Stimulated activated CD4-positive, alpha-beta T cell treated with anti-CD3 and anti-CD28 coated beads, Interleukin-2, amount 100 ng/mL, for 24 hours (primary cell): Measurements from ENCODE around the gene LTA.
A peak's percentile ranks its signal among the peaks of the same experiment; 100 is the strongest.
"Not testable (repeated sequence)": the region's sequence is repeated elsewhere in the genome, so short reads cannot be mapped to it uniquely, and the experiment has no call there.

Experiments used
- DNase-seq, 2 donors: peaks; one replicate each; pipeline ENCODE4 v3.0.0-alpha.2; 2020

The LTA gene

DNA sequence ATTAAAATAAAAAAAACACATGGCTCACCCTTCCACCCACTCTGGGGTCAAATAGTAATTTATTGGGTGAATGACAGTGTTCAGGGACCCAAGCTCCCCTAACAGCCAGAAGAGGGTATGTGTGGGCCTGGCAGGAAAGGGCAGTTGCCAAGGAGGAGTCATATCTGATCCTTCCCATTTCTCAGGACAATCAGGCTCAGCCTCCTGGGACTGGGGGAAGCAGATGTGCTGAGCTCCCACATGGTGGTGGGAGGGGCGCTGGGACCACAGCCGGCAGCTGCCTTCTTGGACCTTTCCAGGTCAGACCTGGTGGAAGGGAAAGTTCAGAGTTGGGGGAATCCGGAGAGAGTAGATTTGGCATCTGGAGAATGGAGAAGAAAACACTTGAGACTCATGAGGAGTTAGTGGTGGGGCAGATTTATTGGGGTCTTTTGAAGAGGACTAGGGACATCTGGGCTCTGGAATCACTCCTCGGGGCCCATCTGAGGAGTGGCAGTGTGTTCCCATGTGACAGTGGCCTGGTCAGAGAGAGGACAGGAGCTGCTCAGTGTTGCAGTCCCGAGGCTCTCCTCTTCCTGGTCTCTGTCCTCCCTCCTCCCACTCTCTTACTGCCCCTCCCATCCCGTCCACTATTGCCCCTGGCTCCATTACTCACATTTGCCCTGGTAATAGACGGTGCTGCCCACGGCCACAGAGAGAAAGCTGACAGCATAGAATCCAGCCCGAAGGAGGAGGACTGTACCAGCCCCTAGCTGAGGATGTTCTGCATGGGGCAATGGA, 17.0 kb downstream of the LTA start:
- no peak for DNase-seq

DNA sequence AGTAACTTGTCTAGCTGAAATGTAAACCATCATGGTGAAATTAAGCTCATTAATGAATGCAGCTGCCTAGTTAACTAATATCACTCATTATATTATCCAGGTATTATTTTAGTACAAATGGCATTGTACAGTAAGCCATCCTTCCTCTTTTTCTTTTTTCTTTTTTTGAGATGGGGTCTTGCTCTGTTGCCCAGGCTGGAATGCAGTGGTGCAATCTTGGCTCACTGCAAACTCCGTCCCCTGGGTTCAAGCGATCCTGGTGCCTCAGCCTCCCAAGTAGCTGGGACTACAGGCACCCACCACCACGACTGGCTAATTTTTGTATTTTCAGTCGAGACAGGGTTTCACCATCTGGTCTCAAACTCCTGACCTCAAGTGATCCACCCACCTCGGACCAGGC, 18.6 kb downstream of the LTA start:
- DNase-seq: not testable (repeated sequence)

DNA sequence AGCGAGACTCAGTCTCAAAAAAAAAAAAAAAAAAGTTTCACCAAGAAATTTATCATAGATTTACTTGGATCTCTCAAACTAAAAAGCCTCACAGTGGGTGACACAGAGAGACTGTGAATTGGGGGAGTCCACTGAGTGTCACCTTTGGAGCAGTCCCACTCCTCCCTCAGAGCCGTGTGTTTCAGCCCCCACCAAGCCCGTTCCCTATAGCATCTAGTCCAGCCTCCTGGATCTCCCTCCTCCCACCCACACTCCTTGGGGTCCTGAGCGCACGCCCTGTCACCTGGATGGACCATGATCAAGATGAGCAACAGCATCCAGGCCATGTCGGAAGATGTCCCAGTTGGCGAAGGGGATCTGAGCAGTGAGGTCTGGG, 20.3 kb downstream of the LTA start:
- no peak for DNase-seq

DNA sequence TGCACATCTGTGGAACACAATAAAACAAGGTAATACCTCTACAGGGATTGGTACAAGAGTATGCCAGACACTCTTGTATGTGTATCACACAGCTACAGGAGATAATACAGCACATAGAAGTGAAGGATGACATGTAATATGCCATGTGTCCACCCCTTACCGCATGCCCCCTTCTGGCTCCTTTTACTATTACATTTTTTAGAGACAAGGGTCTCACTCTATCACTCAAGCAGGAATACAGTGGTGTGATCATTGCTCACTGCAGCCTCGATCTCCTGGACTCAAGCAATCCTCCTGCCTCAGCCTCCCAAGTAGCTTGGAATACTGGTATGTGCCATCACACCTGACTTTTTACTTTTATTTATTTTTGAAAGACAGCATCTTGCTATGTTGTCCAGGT, 24.9 kb downstream of the LTA start:
- peak; percentile 34 to 45 for DNase-seq

DNA sequence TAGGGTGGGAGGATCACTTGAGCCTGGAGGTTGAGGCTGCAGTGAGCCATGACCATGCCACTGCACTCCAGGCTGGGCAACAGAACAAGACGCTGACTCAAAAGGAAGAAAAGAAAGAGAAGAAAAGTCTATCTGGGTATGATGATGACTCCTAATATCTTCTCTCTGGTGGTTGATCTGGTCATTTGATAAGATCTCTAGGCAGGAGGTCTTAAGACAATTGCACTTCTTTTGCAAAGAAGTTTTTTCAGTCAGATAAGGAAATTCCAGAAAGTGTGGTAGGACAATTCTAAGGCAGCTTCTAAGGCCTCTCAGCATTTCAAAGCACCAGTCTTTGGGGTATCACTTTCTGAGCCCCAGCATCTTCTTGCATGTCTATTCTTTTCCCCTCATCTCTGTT, 35.2 kb downstream of the LTA start:
- DNase-seq: no peak

DNA sequence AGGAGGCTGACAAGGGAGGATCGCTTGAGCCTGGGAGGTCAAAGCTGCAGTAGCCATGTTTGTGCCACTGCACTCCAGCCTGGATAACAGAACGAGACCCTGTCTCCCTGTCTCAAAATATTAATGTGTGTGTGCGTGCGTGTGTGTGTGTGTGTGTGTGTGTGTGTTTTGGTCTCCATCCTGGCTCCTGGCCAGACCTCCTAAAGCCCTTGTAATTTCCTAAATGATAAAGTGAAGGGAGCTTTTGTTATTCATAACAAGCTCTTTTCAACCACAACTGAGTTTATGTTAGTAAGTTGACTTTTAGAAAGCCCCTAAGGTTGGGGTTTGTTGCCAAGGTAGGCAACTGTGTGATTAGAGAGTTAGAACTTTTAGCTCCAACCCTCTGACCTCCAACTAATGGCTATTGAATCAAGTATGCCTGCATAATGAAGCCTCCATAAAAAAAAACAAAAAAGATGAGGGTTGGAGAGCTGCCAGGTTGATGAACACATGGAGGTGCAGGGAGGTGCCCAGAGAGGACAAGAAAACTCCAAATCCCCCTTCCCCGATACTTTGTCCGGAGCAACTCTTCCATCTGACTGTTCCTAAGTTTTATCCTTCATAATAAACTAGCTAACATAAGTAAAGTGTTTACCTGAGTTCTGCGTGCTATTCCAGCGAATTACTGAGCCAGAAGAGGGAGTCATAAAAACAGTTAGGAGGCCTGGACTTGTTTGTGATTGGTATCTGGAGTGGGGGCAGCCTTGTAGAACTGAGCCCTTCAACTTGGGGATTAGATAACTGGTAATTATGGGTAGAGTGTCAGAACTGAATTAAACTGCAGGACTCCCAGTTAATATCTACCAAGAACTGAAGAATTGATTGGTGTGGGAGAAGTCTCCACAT, 37.7 kb downstream of the LTA start:
- no peak for DNase-seq

DNA sequence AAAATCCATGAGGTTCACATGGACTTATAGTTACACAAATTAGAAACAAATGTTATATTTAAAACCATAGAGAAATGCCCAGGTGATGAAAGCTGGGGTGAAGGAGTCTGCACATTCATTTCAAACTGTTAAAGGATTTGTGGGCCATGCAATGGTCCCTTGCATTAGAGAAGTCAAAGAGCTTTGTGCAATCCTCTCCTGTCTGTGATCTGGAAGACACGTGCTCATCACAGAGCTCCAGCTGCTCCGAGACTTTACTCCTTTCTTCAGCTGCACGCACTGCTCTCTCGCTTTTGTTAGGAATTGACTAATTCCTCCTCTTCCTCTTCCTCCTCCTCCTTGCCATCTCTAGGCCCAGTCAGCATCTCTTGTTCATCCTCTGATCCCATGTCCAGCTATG, 38.9 kb downstream of the LTA start:
- DNase-seq: no peak

DNA sequence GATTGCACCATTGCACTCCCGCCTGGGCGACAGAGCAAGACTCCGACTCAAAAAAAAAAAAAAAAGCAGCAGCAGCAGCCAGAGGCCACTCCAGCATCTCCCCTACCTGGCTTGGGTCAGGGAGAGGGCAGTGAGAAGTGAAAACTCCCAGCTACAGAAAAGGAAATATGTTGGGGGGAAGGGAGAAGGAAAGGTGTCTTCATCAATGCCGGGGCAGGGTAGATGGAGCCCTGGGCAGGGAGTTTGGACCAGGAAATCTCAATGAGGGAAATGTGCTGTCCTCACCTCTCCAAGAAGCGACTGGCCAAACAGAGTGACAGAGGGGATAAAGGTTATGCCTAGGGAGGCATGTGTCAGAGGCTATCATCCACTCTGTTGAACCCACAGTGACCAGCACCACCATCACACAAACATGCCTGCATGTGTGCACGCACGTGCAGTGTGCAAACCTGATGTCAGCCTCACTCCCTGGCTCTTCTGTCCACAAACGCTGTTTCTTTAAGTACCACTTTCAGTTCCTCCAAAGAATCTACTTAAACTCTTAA, 42.1 kb downstream of the LTA start:
- DNase-seq: no peak

DNA sequence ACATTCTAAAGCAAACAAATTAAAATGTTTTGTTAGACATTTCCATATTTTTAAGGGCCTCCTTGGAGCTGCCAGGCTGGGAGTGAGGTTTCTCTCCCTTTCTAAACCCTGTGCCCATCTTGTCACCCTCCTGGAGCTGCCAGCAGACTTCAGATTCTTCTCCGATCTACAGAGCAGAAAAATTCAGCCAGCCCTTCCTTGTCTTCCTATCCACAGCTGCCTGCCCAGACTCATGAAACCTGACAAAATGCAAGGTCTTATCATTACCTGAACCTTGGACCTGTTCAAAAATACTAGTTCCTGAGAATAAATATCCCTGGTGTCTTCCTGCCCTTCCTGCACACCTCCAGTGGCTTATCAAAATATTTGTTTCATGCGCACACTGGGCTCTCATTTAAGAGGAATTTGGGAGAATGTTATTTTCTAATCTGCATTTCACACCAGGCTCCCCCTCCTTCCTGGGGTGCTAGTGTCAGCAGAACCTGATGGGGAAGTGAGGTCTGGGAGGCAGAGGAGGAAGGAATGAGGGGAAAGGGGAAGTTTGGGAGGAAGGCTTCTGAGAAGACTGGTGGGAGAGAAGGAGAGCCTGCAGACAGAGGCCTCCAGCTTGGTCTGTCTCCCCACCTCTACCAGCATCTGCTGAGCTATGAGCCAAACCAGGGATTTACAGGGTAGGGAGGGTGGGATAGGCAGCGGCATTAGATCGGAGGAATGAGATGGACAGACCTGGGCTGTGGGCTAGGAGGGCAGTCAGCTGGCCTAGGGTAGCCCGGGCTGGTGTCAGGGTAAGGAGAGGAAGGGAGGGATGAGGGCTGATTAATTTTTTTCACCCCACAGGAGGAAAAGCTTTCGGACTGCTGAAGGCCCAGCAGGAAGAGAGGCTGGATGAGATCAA, 42.8 kb downstream of the LTA start, which contains the start of gene AIF1:
TSS of gene AIF1 (plus strand) at position 551 of the 895 bp plus-strand sequence. CDS start at position 647, 96 bp downstream.
- DNase-seq: no peak

DNA sequence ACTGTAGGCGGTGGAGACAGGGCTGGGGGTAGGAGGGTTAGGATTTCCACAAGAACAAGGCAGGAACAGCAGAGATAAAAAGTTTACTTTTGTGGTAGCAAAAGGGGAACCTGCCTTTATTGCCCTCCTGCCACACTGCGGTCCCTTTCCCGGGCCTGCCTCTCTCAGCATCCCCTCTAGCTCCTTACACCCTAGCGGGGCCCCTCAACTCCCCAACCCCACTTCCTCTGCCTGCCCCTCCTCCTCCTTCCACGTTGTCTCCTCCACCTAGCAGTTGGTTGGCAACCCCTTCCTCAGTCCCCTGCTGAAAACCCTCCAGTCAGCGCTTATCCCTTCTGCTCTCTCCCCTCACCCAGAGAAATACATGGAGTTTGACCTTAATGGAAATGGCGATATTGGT, 43.7 kb downstream of the LTA start:
- peak; percentile 44 to 47 for DNase-seq

DNA sequence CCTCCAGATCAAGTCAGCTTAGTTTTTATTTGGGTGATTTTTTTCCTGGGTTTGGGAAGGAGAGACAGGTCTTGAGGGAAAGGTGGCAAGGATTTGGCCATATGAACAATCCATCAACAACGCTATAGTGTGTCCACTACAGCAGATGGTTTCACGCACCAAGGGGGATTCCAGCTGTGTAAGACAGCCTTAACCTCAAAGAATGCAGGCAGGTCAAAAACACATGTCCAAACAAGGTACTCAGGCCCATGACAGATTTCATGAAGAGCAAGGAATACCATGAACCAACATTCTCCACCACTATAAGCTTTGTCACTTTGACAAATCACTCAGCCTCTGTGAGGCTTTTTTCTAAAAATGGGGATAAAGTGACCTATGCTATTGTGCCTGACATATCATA, 44.9 kb downstream of the LTA start:
- DNase-seq: no peak

DNA sequence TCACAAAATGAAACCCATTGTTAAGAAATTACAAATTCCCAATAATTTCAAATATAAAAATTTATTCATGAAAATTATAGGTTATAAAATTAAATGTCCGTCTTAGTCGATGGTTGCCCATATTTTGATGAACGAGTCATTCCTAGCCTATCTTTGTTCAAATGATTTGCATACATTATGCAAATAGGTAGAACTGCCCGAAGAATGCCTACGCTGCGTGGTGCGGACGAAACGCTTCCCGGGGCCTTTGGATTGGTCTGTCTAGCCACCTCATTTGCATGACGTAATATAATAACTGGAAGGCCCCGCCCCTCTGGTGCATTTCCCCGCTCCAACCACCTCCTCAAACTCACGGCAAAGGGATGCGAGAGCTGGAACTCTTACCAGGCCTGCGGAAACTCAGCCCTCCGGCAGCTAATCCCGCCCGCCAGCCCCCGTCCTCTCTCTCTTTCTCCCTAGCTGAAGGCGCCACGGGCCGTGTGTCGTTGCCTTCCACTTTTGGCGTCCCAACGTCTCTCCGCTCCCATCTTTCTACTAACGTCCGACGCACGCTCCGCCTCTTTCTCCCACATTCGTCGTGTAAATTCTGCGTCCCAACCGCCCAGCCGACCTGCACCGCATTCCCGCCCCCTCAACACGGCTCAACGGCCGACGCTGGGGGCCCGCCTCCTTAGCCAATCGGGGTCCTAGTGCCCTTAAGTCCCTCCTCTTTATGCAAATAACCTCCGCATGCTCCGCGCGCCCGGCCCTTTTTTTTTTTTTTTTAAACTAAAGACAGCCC, 47.9 kb downstream of the LTA start:
- DNase-seq: peak; percentile 96 to 97

DNA sequence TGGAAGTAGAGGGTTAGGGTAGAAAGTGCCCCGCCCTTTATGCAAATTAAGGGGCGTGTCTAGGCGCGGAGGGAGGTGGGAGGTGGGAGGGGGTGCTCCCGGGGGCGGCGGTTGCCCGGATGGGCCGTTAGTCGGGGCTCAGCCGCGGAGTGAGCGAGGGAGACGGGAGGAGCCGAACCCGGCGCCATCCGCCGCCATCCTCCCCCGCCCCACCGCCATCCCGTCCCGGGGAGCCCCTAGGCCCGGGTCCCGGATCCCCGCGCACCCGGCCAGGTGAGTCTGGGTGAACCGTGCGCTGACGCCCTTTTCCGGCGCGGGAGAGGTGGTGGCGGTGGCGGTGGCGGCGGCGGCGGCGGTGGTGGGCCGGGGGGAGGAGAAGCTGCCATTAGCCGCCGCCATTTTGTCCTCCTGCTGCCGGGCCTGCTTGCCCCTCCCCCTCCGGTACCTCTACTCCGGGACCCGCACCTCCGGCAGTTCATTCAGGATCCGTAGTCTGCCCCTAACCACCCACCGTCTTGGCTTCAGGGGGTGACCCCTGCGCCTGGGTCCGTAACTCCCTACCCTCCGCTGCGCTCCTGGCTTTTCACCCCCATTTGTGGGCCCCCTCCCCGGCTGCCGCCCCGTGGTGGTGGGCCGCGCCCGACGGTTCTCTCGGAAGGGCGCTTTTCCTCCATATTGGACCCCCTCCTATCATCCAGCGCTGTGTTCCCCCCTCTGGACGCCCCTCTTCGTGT, 48.7 kb downstream of the LTA start, which contains the start of gene PRRC2A:
TSS of gene PRRC2A (plus strand) at position 130 of the 734 bp plus-strand sequence. CDS start 2,075 bp downstream, outside the sequence.
- peak; percentile 83 to 96 for DNase-seq

DNA sequence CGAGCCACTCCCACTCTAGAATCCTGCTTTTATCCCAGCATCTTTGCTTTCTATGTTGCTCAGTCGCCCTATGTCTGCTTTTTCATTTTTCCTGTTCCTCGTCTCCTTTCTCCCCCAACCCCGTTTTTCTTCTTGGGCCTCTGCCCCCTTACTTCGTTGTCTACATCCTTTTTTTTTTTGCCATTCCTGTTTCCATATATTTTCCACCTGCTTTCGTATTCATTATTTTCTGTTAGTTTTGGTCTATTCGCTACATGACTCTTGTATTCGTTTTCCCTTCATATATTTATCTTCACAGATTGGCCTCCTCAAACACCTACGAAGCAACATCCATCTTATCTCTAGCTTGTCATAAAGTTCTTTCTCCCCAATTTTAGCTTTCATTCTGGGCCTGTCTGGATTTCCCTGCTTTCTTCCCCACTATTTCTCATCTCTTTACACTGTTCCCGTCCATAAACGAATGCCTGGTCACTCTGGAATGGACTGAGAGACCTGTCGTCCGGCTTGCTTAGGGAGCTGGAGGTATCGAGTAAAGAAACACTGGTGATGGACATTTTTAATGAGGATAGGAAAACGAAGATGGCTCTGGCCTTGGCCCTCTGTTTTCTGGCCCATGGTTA, 49.3 kb downstream of the LTA start:
- no peak for DNase-seq

DNA sequence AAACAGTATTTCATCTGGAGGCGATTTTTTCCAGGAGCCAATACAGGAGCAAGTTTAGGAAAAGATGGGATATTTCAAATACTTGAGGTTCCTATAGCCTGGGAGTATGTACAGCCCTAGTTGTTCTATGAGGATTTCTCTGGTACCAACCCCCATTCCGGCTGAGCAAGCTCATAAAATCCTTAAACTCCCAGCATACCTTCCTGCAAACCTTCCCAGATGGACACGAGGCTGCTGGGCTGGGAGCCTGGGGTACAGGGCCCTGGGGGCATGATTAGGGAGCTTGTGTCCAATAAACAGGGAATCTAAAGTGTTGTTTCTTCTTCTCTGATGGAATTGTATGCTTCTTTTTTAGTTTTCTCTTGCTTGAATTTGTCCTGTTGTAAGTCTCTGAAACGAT, 49.9 kb downstream of the LTA start:
- DNase-seq: no peak

DNA sequence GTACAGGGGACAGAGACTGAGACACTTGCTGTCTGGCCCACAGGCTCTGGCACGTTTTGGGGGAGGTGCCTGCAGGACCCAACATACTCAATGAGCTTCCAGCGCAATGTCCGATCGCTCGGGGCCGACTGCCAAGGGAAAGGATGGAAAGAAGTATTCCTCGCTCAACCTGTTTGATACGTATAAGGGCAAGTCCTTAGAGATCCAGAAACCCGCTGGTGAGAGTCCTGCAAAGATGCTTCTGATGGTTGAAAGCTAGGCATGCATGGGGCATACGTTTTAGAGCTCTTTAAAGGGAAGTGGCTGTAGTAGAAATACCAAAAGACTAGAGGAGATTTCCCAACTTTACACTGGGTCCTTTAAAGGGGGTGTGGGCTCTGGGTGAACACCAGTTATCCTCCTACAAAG, 50.6 kb downstream of the LTA start:
- no peak for DNase-seq
